ENCODE results near the gene GOLIM4. TPM values are rescaled to one million over a fixed set of nuclear protein-coding genes. Genes with fewer than 3 reads are reported as not detected.

The GOLIM4 gene
- total RNA-seq, 1 donor from 2014 or later = 21.8 TPM

- DNase-seq (ENCODE audit: low spot score) = no peak
These were observed 99.2 kb downstream of the GOLIM4 start for GRCh38 chr3:167996514-167996913.

GRCh38 chr3:167992381-167992780 is 103.3 kb downstream of the GOLIM4 start:
- DNase-seq (ENCODE audit: low spot score) = no peak

GRCh38 chr3:167991213-167991612 is 104.5 kb downstream of the GOLIM4 start:
- no peak for DNase-seq (ENCODE audit: low spot score)

GRCh38 chr3:167989999-167990398 is 105.7 kb downstream of the GOLIM4 start:
- no peak for DNase-seq (ENCODE audit: low spot score)

- DNase-seq (ENCODE audit: low spot score) = no peak
These were observed 106.7 kb downstream of the GOLIM4 start for GRCh38 chr3:167989066-167989465.

GRCh38 chr3:167983583-167983982 is 112.1 kb downstream of the GOLIM4 start:
- no peak for DNase-seq (ENCODE audit: low spot score)

- DNase-seq (ENCODE audit: low spot score) = no peak
These were observed 117.2 kb downstream of the GOLIM4 start for GRCh38 chr3:167978486-167978885.

- DNase-seq (ENCODE audit: low spot score) = peak; percentile 52
These were observed 117.7 kb downstream of the GOLIM4 start for GRCh38 chr3:167978071-167978470.

GRCh38 chr3:167976516-167977361 is 119.0 kb downstream of the GOLIM4 start:
- DNase-seq (ENCODE audit: low spot score) = no peak

GRCh38 chr3:167973901-167974300 is 121.8 kb downstream of the GOLIM4 start:
- DNase-seq (ENCODE audit: low spot score) = no peak

GRCh38 chr3:167973046-167973445 is 122.7 kb downstream of the GOLIM4 start:
- DNase-seq (ENCODE audit: low spot score) = no peak

GRCh38 chr3:167972502-167972901 is 123.2 kb downstream of the GOLIM4 start:
- DNase-seq (ENCODE audit: low spot score) = no peak

- DNase-seq (ENCODE audit: low spot score) = no peak
These were observed 126.2 kb downstream of the GOLIM4 start for GRCh38 chr3:167969548-167969947.

- no peak for DNase-seq (ENCODE audit: low spot score)
These were observed 128.3 kb downstream of the GOLIM4 start for GRCh38 chr3:167967257-167968036.

Data from ureter (tissue), 1 donor.